Measurements from ENCODE around the gene GJC1. TPM values are rescaled to one million over a fixed set of nuclear protein-coding genes. Genes with fewer than 3 reads are reported as not detected.

Gene GJC1
- total and polyA plus RNA-seq, 2 donors (not counting 3 experiments of a cell fraction or from before 2014, with no cell fraction given) = 13.8 to 39.7 TPM

GRCh38 chr17:44775136-44775837 lies 54.8 kb downstream of the GJC1 start:
- CTCF ChIA-PET = interaction anchor here (0.6 to 15.3 kb wide), 16 partner anchors 10 to 360 kb away, joined by 3 to 368 read pairs (median 4); partner anchors contain the start of genes ACBD4, ADAM11 and HIGD1B
- intact Hi-C loops (cut with micrococcal nuclease) = loop anchor here (1.0 kb wide), 4 partner anchors 54 to 247 kb away; no protein-coding TSS in a partner anchor
- BruUV-seq (replicated peaks) = no TSS peak
- Histone ChIP-seq H4K20me1 (replicated peaks; ENCODE audit: control insufficient read depth, extremely low read depth, insufficient read depth, low read length) (no peaks in the 10 kb centered on the region), H3K4me3 (replicated peaks in 1 of 3; ENCODE audit: insufficient read depth in 1 of 3, low read depth in 1 of 3, low read length in 3 of 3) (peak overlapping the region; percentile 9 to 51 (median 20)), H3K4me2 (ENCODE audit: insufficient read depth, low read length) (peak overlapping the region; percentile 36), H3K27ac (ENCODE audit: insufficient read depth, low read depth, low read length) (no peak overlapping the region), H3K9me1 (replicated peaks; ENCODE audit: control insufficient read depth, extremely low read depth, insufficient read depth, low read length) (no peaks in the 10 kb centered on the region), H3K79me2 (ENCODE audit: control insufficient read depth, insufficient read depth, low read length) (no peaks in the 10 kb centered on the region), H2AFZ (ENCODE audit: low read depth, low read length) (peak overlapping the region; percentile 83), H3K9me3 (replicated peaks; ENCODE audit: control insufficient read depth, insufficient read depth, low read length) (no peaks in the 10 kb centered on the region), H3K36me3 (ENCODE audit: control insufficient read depth in 2 of 2, extremely low read depth in 1 of 2, insufficient read depth in 2 of 2, low read length in 2 of 2) (no peaks in the 10 kb centered on the region), H3K4me1 (ENCODE audit: control insufficient read depth, extremely low read depth, insufficient read depth, low read length) (peaks cover 5% of the 10 kb centered on the region), H3K9ac (replicated peaks; ENCODE audit: extremely low read depth, insufficient read depth, low read length) (no peak overlapping the region), H3K27me3 (ENCODE audit: control insufficient read depth in 2 of 2, insufficient read depth in 2 of 2, low read length in 2 of 2) (no peaks in the 10 kb centered on the region)
- DNase-seq (ENCODE audit: low read depth, low spot score) = peak; percentile 98
- no peak for FAIRE-seq
- POLR2A ChIA-PET = interaction anchor here (0.7 kb wide), 1 partner anchor 245 kb away, joined by 3 read pairs; no protein-coding TSS in a partner anchor
- no peak for TF ChIP-seq POLR2A (IDR thresholded peaks at IDR 0.05; ENCODE audit: low read depth, low read length)
- TF ChIP-seq CTCF (IDR thresholded peaks at IDR 0.05; ENCODE audit: extremely low read depth in 1 of 2, insufficient read depth in 1 of 2, low read depth in 1 of 2, low read length in 2 of 2) = no peak
- TF ChIP-seq MAX (IDR thresholded peaks at IDR 0.05; ENCODE audit: insufficient read depth, insufficient read length) = no peak
- no peak for TF ChIP-seq GATA2 (IDR thresholded peaks at IDR 0.05; ENCODE audit: insufficient read depth, insufficient read length, low read depth, low read length)
- no peak for TF ChIP-seq EZH2 (IDR thresholded peaks at IDR 0.05; ENCODE audit: borderline replicate concordance, low read depth, low read length, severe bottlenecking)
- no peak for TF ChIP-seq JUN (IDR thresholded peaks at IDR 0.05; ENCODE audit: borderline replicate concordance, insufficient read depth, insufficient read length, low read depth)
- no peak for TF ChIP-seq MYC (IDR thresholded peaks at IDR 0.05; ENCODE audit: low read depth, low read length)
- no peak for TF ChIP-seq POLR2AphosphoS5 (IDR thresholded peaks at IDR 0.05; ENCODE audit: insufficient read depth, low read depth, low read length)
- no peak for TF ChIP-seq FOS (IDR thresholded peaks at IDR 0.05; ENCODE audit: borderline replicate concordance, insufficient read depth, low read length)
- dilution Hi-C loops (cut with MboI; ENCODE audit: extremely low pct_ligation_motif_present, low sequenced_read_pairs) = no loop called here
